GM23338 (cell line): ENCODE results near the gene RNU6-7. TPM values are rescaled to one million over a fixed set of nuclear protein-coding genes. Genes with fewer than 3 reads are reported as not detected.

Experiments used
- ATAC-seq: fragments of 200-7000 bp; cut with Tn5 transposase; 3 replicates; pipeline ENCODE4 v1.9.1; 2020
- DNase-seq: peaks from one replicate; pipeline ENCODE4 v3.0.0-alpha.2; 2015; ENCODE audit warnings: low spot score
- H2AFZ ChIP-seq: fragments of 200-600 bp; sonication (generic); 2 replicates; pipeline ENCODE4 v1.8.0; 2016; ENCODE audit warnings: antibody characterized with exemption, mild to moderate bottlenecking, moderate library complexity
- H3F3A ChIP-seq: fragments of 200-600 bp; sonication (generic); replicated peaks from 2 replicates; pipeline ENCODE4 v1.8.0; 2017; ENCODE audit warnings: antibody characterized with exemption, mixed run types, low read depth
- H3K27ac ChIP-seq: fragments of 200-600 bp; sonication (generic); 2 replicates; pipeline ENCODE4 v1.6.1; 2016; ENCODE audit warnings: low read depth
- H3K27me3 ChIP-seq: fragments of 200-600 bp; sonication (generic); 2 replicates; pipeline ENCODE4 v1.8.0; 2016; ENCODE audit warnings: mild to moderate bottlenecking, mixed run types, moderate library complexity; ENCODE audit not compliant: insufficient read depth
- H3K36me3 ChIP-seq: fragments of 200-600 bp; sonication (generic); 2 replicates; pipeline ENCODE4 v1.8.0; 2016; ENCODE audit warnings: mild to moderate bottlenecking; ENCODE audit not compliant: insufficient read depth
- H3K4me1 ChIP-seq: fragments of 200-600 bp; sonication (generic); 2 replicates; pipeline ENCODE4 v1.8.0; 2016; ENCODE audit warnings: mild to moderate bottlenecking, moderate library complexity; ENCODE audit not compliant: insufficient read depth
- H3K4me2 ChIP-seq: fragments of 200-600 bp; sonication (generic); 2 replicates; pipeline ENCODE4 v1.7.1; 2017; ENCODE audit warnings: mixed run types
- H3K4me3 ChIP-seq: fragments of 200-600 bp; sonication (generic); 2 replicates; pipeline ENCODE4 v1.6.1; 2016; ENCODE audit warnings: mixed run types
- H3K79me2 ChIP-seq: fragments of 200-600 bp; sonication (generic); replicated peaks from 2 replicates; pipeline ENCODE4 v1.8.0; 2017; ENCODE audit warnings: mild to moderate bottlenecking; ENCODE audit not compliant: insufficient read depth
- H3K9me2 ChIP-seq: fragments of 200-600 bp; sonication (generic); 2 replicates; pipeline ENCODE4 v1.8.0; 2017; ENCODE audit not compliant: insufficient read depth
- H4K20me1 ChIP-seq: fragments of 200-600 bp; sonication (generic); replicated peaks from 2 replicates; pipeline ENCODE4 v1.8.0; 2017; ENCODE audit warnings: mild to moderate bottlenecking; ENCODE audit not compliant: insufficient read depth
- H3K27ac Mint-ChIP-seq: 2 replicates; pipeline ENCODE4 v1.8.0; 2020; ENCODE audit warnings: inconsistent platforms, mild to moderate bottlenecking, moderate library complexity, mixed read lengths
- H3K27me3 Mint-ChIP-seq: 3 replicates; pipeline ENCODE4 v1.8.0; 2022; ENCODE audit warnings: low read depth, mild to moderate bottlenecking, moderate library complexity, mixed read lengths, inconsistent platforms; ENCODE audit not compliant: insufficient read depth, poor library complexity
- H3K36me3 Mint-ChIP-seq: 3 replicates; pipeline ENCODE4 v1.8.0; 2021; ENCODE audit warnings: low read depth, mild to moderate bottlenecking, inconsistent platforms, moderate library complexity, mixed read lengths
- H3K4me1 Mint-ChIP-seq: 3 replicates; pipeline ENCODE4 v1.8.0; 2020; ENCODE audit warnings: mild to moderate bottlenecking, inconsistent platforms, mixed read lengths
- H3K4me3 Mint-ChIP-seq: 3 replicates; pipeline ENCODE4 v1.8.0; 2021; ENCODE audit warnings: moderate library complexity, mild to moderate bottlenecking, inconsistent platforms, mixed read lengths
- H3K9me3 Mint-ChIP-seq: 3 replicates; pipeline ENCODE4 v1.8.0; 2020; ENCODE audit warnings: moderate library complexity, mild to moderate bottlenecking, inconsistent platforms, mixed read lengths
- CREB1 ChIP-seq: fragments of 250-450 bp; sonication (Bioruptor Pico); IDR thresholded peaks from 2 replicates; pipeline ENCODE4 v1.5.0; 2020; ENCODE audit warnings: low read depth, mild to moderate bottlenecking, moderate library complexity
- CTCF ChIP-seq, 2 experiments: fragments of 200-600 bp in 1 of 2; sonication (generic) in 1 of 2; conservative IDR thresholded peaks; 2 replicates each; pipeline versions ENCODE4 v1.5.1 to v1.6.1; 2016 to 2017; ENCODE audit warnings: antibody characterized with exemption in 2 of 2, low read depth in 2 of 2, mild to moderate bottlenecking in 2 of 2, moderate library complexity in 1 of 2
- ETS1 ChIP-seq: IDR thresholded peaks from 2 replicates; pipeline ENCODE4 v1.6.1; 2016; ENCODE audit warnings: antibody characterized with exemption
- EZH2 ChIP-seq: fragments of 200-600 bp; sonication (generic); IDR thresholded peaks from one replicate; pipeline ENCODE4 v1.8.0; 2017; ENCODE audit warnings: antibody characterized with exemption, mild to moderate bottlenecking, low read depth; ENCODE audit not compliant: unreplicated experiment
- EZH2phosphoT487 ChIP-seq: fragments of 200-600 bp; sonication (generic); IDR thresholded peaks from one replicate; pipeline ENCODE4 v1.8.1; 2018; ENCODE audit warnings: antibody characterized with exemption; ENCODE audit not compliant: unreplicated experiment
- JUNB ChIP-seq: IDR thresholded peaks from one replicate; pipeline ENCODE4 v1.6.1; 2016; ENCODE audit warnings: antibody characterized with exemption; ENCODE audit not compliant: unreplicated experiment
- NANOG ChIP-seq: IDR thresholded peaks from 2 replicates; pipeline ENCODE4 v1.6.1; 2016; ENCODE audit warnings: antibody characterized with exemption, borderline replicate concordance
- POLR2AphosphoS5 ChIP-seq: IDR thresholded peaks from 2 replicates; pipeline ENCODE4 v1.6.1; 2016; ENCODE audit warnings: antibody characterized with exemption, low read depth
- REST ChIP-seq: IDR thresholded peaks from one replicate; pipeline ENCODE4 v1.6.1; 2018; ENCODE audit warnings: antibody characterized with exemption; ENCODE audit not compliant: unreplicated experiment
- STAT1 ChIP-seq: IDR thresholded peaks from one replicate; pipeline ENCODE4 v1.6.1; 2016; ENCODE audit warnings: antibody characterized with exemption; ENCODE audit not compliant: unreplicated experiment
- ZNF331 ChIP-seq: fragments of 250-450 bp; sonication (Bioruptor Pico); IDR thresholded peaks from 2 replicates; pipeline ENCODE4 v1.5.0; 2020; ENCODE audit warnings: low read depth, mild to moderate bottlenecking, moderate library complexity
- polyA plus RNA-seq: library from polyadenylated mRNA; unstranded; fragments of >200 nt; fragmentation: Nextera tagmentation; extraction: Ambion mirVana; gene quantifications from 2 replicates; pipeline ENCODE4 v1.2.1, GENCODE V29; 2016
- total RNA-seq: library from RNA; depleted of rRNA; stranded (reverse); fragments of >200 nt; shearing (Covaris generic); gene quantifications from 2 replicates; pipeline ENCODE4 v1.2.3, GENCODE V29; 2014

Gene RNU6-7
- total and polyA plus RNA-seq, 2 experiments from 2014 or later = 39.1 TPM; not detected in 1

GRCh38 chr14:32171469-32171868 lies 30.4 kb upstream of the RNU6-7 start (continued):
- TF ChIP-seq REST (no peak), EZH2 (no peak), ETS1 (no peak), JUNB (no peak), NANOG (no peak), CREB1 (no peak), EZH2phosphoT487 (no peak)

GRCh38 chr14:32183151-32184058 lies 18.4 kb upstream of the RNU6-7 start:
- H3K4me1 Mint-ChIP-seq = no peaks in the 10 kb centered on the region
- H3K9me3 Mint-ChIP-seq = peaks cover 27% of the 10 kb centered on the region
- Histone ChIP-seq H2AFZ (no peak overlapping the region), H3K79me2 (no peaks in the 10 kb centered on the region), H3K4me3 (no peak overlapping the region), H3K9me2 (0 out of 2 replicates have a peak, but pooled peaks cover 5% of the 10 kb centered on the region), H3K27me3 (no peaks in the 10 kb centered on the region), H4K20me1 (no peaks in the 10 kb centered on the region), H3K36me3 (no peaks in the 10 kb centered on the region; the same call in none of the 2 replicates), H3F3A (no peaks in the 10 kb centered on the region), H3K4me1 (no peaks in the 10 kb centered on the region), H3K4me2 (no peak overlapping the region), H3K27ac (no peak overlapping the region)
- no peak for DNase-seq
- H3K27ac Mint-ChIP-seq = no peak overlapping the region
- no peak for ATAC-seq
- no peak overlapping the region for H3K4me3 Mint-ChIP-seq
- H3K36me3 Mint-ChIP-seq = 0 out of 3 replicates have a peak, but pooled peaks cover 3% of the 10 kb centered on the region
- H3K27me3 Mint-ChIP-seq = no peaks in the 10 kb centered on the region
- TF ChIP-seq NANOG = no peak
- no peak for TF ChIP-seq POLR2AphosphoS5
- TF ChIP-seq CTCF (conservative IDR thresholded peaks at IDR 0.05; ENCODE audit: low read depth in 2 of 2) = no peak
- no peak for TF ChIP-seq EZH2
- no peak for TF ChIP-seq EZH2phosphoT487
- no peak for TF ChIP-seq ETS1
- TF ChIP-seq ZNF331 (CRISPR knock-in tag) = no peak
- TF ChIP-seq CREB1 = no peak
- no peak for TF ChIP-seq STAT1
